ENCODE data around the gene CXCL8.

GRCh38 chr4:73718375-73719373 lies 21.7 kb upstream of the CXCL8 start:
- TF ChIP-seq EZH2phosphoT487 (IDR thresholded peaks at IDR 0.05; ENCODE audit: insufficient read depth, low read depth) (no peak), EZH2 (IDR thresholded peaks at IDR 0.05; ENCODE audit: insufficient read depth, poor library complexity, severe bottlenecking) (no peak)

Data from GM23248 (cell line).